GM08714 (cell line): ENCODE measurements around the gene VTI1A.
"Not testable (repeated sequence)": the region's sequence is repeated elsewhere in the genome, so short reads cannot be mapped to it uniquely, and the experiment has no call there.

Source experiments
- H3K4me3 ChIP-seq: fragments of 200-500 bp; sonication (Bioruptor generic); 2 replicates; pipeline ENCODE4 v1.5.1; 2014; ENCODE audit warnings: mild to moderate bottlenecking, low read length, inconsistent platforms
- ZNF274 ChIP-seq: IDR thresholded peaks from 2 replicates; pipeline ENCODE4 v1.6.1; 2012; ENCODE audit warnings: mild to moderate bottlenecking, low read depth, low read length

VTI1A gene

GRCh38 chr10:112562809-112563663 is 116.0 kb downstream of the VTI1A start:
- TF ChIP-seq ZNF274 = no peak
- no peak overlapping the region; the same call in 1 of the 2 replicates for H3K4me3 ChIP-seq

- H3K4me3 ChIP-seq = no peak overlapping the region
- TF ChIP-seq ZNF274 = no peak
These were observed 117.3 kb downstream of the VTI1A start for GRCh38 chr10:112564337-112564736.

GRCh38 chr10:112565434-112566053 is 118.5 kb downstream of the VTI1A start:
- H3K4me3 ChIP-seq = no peak overlapping the region

GRCh38 chr10:112570585-112570984 is 123.6 kb downstream of the VTI1A start:
- no peak overlapping the region for H3K4me3 ChIP-seq
- TF ChIP-seq ZNF274 = no peak

More at GRCh38 chr10:112565434-112566053, 118.5 kb downstream of the VTI1A start:
- TF ChIP-seq ZNF274 = no peak

GRCh38 chr10:112579578-112579977 is 132.6 kb downstream of the VTI1A start:
- TF ChIP-seq ZNF274 = no peak
- H3K4me3 ChIP-seq = no peak overlapping the region

GRCh38 chr10:112580267-112580666 is 133.3 kb downstream of the VTI1A start:
- H3K4me3 ChIP-seq = no peak overlapping the region
- no peak for TF ChIP-seq ZNF274

GRCh38 chr10:112581921-112582320 is 134.9 kb downstream of the VTI1A start:
- TF ChIP-seq ZNF274 = no peak

GRCh38 chr10:112583236-112583939 is 136.4 kb downstream of the VTI1A start:
- no peak for TF ChIP-seq ZNF274
- no peak overlapping the region for H3K4me3 ChIP-seq

More at GRCh38 chr10:112581921-112582320, 134.9 kb downstream of the VTI1A start:
- H3K4me3 ChIP-seq = no peak overlapping the region

GRCh38 chr10:112584276-112584675 is 137.3 kb downstream of the VTI1A start:
- no peak overlapping the region for H3K4me3 ChIP-seq
- no peak for TF ChIP-seq ZNF274

GRCh38 chr10:112585126-112585525 is 138.1 kb downstream of the VTI1A start:
- TF ChIP-seq ZNF274 = no peak
- H3K4me3 ChIP-seq = no peak overlapping the region

GRCh38 chr10:112585960-112586359 is 138.9 kb downstream of the VTI1A start:
- H3K4me3 ChIP-seq = no peak overlapping the region
- no peak for TF ChIP-seq ZNF274

- TF ChIP-seq ZNF274 = no peak
These were observed 140.7 kb downstream of the VTI1A start for GRCh38 chr10:112587729-112588128.

GRCh38 chr10:112588225-112588990 is 141.4 kb downstream of the VTI1A start:
- TF ChIP-seq ZNF274 = no peak
- no peak overlapping the region for H3K4me3 ChIP-seq

More at GRCh38 chr10:112587729-112588128, 140.7 kb downstream of the VTI1A start:
- H3K4me3 ChIP-seq = no peak overlapping the region

GRCh38 chr10:112589081-112589480 is 142.1 kb downstream of the VTI1A start:
- no peak overlapping the region for H3K4me3 ChIP-seq
- TF ChIP-seq ZNF274 = no peak

- H3K4me3 ChIP-seq = not testable (repeated sequence)
These were observed 143.8 kb downstream of the VTI1A start for GRCh38 chr10:112590786-112591185.
